Measurements from ENCODE around the gene SH3RF1. TPM values are rescaled to one million over a fixed set of nuclear protein-coding genes. Genes with fewer than 3 reads are reported as not detected.

SH3RF1 gene
- total RNA-seq, 2 donors from 2014 or later = 37.6 to 68.8 TPM

DNA sequence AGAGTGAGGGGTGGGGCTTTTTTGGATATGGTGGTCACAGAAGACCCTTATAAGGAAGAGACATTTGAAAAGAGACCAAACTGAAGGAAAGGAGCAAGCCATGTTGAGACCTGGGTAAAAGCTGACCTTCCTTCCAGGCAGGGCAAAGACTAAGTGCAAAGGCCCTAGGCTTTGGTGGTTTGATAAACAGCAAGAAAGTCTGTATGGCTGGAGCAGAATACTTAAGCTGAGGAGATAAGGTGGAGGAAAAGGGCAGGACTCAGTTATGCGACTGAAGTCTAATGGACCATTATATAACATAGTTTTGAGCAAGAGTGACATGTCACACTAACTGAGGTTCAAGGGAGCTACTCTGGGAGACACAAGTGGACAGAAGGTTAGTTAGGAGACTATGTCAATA, 20.0 kb downstream of the SH3RF1 start:
- WGBS, 2 experiments (ENCODE audit: insufficient coverage in 1 of 2, insufficient read length in 1 of 2) = 85 to 100% methylated on average over 1 of the region's 1 CpG
- H3K36me3 Mint-ChIP-seq (ENCODE audit: low read depth) = peaks cover 14% of the 10 kb centered on the region
- H3K4me3 ChIP-seq (ENCODE audit: low read length) = peak overlapping the region; percentile 47
- H3K27ac ChIP-seq (ENCODE audit: low read depth, low read length) = no peak overlapping the region
- peaks cover 14% of the 10 kb centered on the region for H3K4me1 ChIP-seq (ENCODE audit: control insufficient read depth, insufficient read depth, low read length)
- H3K36me3 ChIP-seq (ENCODE audit: control insufficient read depth, insufficient read depth, low read length) = peaks cover 14% of the 10 kb centered on the region
- no peak overlapping the region for H3K4me3 Mint-ChIP-seq
- H3K27ac Mint-ChIP-seq = peak overlapping the region; percentile 95
- no peak for DNase-seq
- H3K27me3 Mint-ChIP-seq (ENCODE audit: insufficient read depth) = no peaks in the 10 kb centered on the region
- peaks cover 6% of the 10 kb centered on the region for H3K9me3 ChIP-seq (ENCODE audit: control insufficient read depth, low read length)
- no peaks in the 10 kb centered on the region for H3K27me3 ChIP-seq (ENCODE audit: control insufficient read depth, insufficient read depth, low read length, poor library complexity, severe bottlenecking)
- peaks cover 6% of the 10 kb centered on the region for H3K9me3 Mint-ChIP-seq
- H3K4me1 Mint-ChIP-seq = peaks cover 58% of the 10 kb centered on the region
- TF ChIP-seq, protein P1, sequence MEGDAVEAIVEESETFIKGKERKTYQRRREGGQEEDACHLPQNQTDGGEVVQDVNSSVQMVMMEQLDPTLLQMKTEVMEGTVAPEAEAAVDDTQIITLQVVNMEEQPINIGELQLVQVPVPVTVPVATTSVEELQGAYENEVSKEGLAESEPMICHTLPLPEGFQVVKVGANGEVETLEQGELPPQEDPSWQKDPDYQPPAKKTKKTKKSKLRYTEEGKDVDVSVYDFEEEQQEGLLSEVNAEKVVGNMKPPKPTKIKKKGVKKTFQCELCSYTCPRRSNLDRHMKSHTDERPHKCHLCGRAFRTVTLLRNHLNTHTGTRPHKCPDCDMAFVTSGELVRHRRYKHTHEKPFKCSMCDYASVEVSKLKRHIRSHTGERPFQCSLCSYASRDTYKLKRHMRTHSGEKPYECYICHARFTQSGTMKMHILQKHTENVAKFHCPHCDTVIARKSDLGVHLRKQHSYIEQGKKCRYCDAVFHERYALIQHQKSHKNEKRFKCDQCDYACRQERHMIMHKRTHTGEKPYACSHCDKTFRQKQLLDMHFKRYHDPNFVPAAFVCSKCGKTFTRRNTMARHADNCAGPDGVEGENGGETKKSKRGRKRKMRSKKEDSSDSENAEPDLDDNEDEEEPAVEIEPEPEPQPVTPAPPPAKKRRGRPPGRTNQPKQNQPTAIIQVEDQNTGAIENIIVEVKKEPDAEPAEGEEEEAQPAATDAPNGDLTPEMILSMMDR (conservative IDR thresholded peaks at IDR 0.05) = no peak
- peak overlapping the region; percentile 42 for H3K9ac ChIP-seq (ENCODE audit: extremely low read depth, low read length, poor library complexity, severe bottlenecking)

DNA sequence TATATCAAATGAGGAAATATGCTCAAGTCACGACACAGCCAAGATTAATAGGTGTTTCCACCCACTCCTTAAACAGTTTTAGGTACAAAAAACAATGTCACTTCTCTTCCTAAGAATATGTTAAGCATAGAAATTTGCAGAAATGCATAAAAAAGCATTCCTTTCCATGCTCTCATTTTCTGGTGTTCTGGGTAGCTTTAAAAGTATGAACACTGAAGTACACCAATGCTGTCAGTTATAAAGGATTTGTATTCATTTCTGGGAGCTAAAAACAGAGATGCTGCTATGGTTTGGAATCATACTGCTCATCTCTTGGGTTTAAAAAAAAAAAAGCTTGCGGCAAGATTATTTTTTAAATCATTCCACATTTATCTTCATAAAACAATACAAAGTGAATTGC, 20.8 kb downstream of the SH3RF1 start:
- Mint-ChIP-seq H3K9me3 (peaks cover 6% of the 10 kb centered on the region), H3K27me3 (ENCODE audit: insufficient read depth) (no peaks in the 10 kb centered on the region), H3K36me3 (ENCODE audit: low read depth) (peaks cover 14% of the 10 kb centered on the region), H3K27ac (no peak overlapping the region), H3K4me1 (peaks cover 58% of the 10 kb centered on the region), H3K4me3 (no peak overlapping the region)
- Histone ChIP-seq H3K27me3 (ENCODE audit: control insufficient read depth, insufficient read depth, low read length, poor library complexity, severe bottlenecking) (no peaks in the 10 kb centered on the region), H3K4me1 (ENCODE audit: control insufficient read depth, insufficient read depth, low read length) (peaks cover 14% of the 10 kb centered on the region), H3K9me3 (ENCODE audit: control insufficient read depth, low read length) (peaks cover 6% of the 10 kb centered on the region), H3K27ac (ENCODE audit: low read depth, low read length) (no peak overlapping the region), H3K9ac (ENCODE audit: extremely low read depth, low read length, poor library complexity, severe bottlenecking) (no peak overlapping the region), H3K4me3 (ENCODE audit: low read length) (peak overlapping the region; percentile 47), H3K36me3 (ENCODE audit: control insufficient read depth, insufficient read depth, low read length) (peaks cover 18% of the 10 kb centered on the region)
- TF ChIP-seq, protein P1 (conservative IDR thresholded peaks at IDR 0.05) = no peak
- no peak for DNase-seq
- 88 to 92% methylated on average over 1 to 2 of the region's 2 CpGs for WGBS, 2 experiments (ENCODE audit: insufficient coverage in 1 of 2, insufficient read length in 1 of 2)

DNA sequence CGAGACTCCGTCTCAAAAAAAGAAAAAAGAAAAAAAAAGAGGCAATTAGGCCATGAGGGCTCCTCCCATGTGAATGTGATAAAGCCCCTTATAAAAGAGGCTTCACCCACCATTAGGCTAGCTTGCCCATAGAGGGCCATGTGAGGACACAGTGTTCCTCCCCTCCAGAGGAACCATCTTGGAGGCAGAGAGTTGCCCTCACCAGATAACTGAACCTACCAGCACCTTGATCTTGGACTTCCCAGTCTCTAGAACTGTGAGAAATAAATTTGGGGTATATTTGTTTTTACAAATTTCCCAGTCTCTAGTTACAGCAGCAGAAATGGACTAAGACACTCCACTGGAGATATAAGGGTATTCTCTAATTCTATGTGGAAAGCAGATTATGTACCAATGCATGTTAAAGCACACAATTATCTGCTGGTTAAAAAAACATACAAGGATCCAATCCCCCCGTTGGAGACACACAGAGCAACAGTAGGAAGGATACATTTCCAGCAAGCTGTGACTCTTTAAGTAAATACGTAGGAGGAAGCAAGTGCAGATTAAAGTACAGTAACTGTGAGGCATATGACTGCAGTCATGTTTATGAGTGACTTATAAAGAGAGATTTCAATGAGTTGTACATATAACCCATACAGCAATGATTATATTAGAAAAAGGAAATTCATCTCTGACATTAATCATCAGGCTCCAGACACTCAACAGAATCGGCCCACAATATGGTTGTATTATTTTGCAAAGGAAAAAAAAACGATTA, 21.4 kb downstream of the SH3RF1 start:
- no peak for DNase-seq
- H3K4me1 ChIP-seq (ENCODE audit: control insufficient read depth, insufficient read depth, low read length) = peaks cover 14% of the 10 kb centered on the region
- TF ChIP-seq, protein P1 (conservative IDR thresholded peaks at IDR 0.05) = no peak
- no peaks in the 10 kb centered on the region for H3K27me3 ChIP-seq (ENCODE audit: control insufficient read depth, insufficient read depth, low read length, poor library complexity, severe bottlenecking)
- H3K9me3 Mint-ChIP-seq = peaks cover 6% of the 10 kb centered on the region
- no peaks in the 10 kb centered on the region for H3K27me3 Mint-ChIP-seq (ENCODE audit: insufficient read depth)
- H3K36me3 Mint-ChIP-seq (ENCODE audit: low read depth) = peaks cover 14% of the 10 kb centered on the region
- peaks cover 54% of the 10 kb centered on the region for H3K4me1 Mint-ChIP-seq
- peaks cover 6% of the 10 kb centered on the region for H3K9me3 ChIP-seq (ENCODE audit: control insufficient read depth, low read length)
- no peak overlapping the region for H3K27ac Mint-ChIP-seq
- no peak overlapping the region for H3K4me3 ChIP-seq (ENCODE audit: low read length)
- no peak overlapping the region for H3K4me3 Mint-ChIP-seq
- no peak overlapping the region for H3K9ac ChIP-seq (ENCODE audit: extremely low read depth, low read length, poor library complexity, severe bottlenecking)
- peaks cover 22% of the 10 kb centered on the region for H3K36me3 ChIP-seq (ENCODE audit: control insufficient read depth, insufficient read depth, low read length)
- WGBS, 2 experiments (ENCODE audit: insufficient coverage in 1 of 2, insufficient read length in 1 of 2) = 92 to 96% methylated on average over 4 to 6 of the region's 6 CpGs
- H3K27ac ChIP-seq (ENCODE audit: low read depth, low read length) = no peak overlapping the region

All from endodermal cell (in vitro differentiated cells).